GM18858 (cell line): ENCODE measurements around the gene MID1.

Experiments used
- ATAC-seq: cut with Tn5 transposase; IDR thresholded peaks from one replicate; pipeline ENCODE4 v1.9.1; 2021; ENCODE audit not compliant: unreplicated experiment

Gene MID1

DNA sequence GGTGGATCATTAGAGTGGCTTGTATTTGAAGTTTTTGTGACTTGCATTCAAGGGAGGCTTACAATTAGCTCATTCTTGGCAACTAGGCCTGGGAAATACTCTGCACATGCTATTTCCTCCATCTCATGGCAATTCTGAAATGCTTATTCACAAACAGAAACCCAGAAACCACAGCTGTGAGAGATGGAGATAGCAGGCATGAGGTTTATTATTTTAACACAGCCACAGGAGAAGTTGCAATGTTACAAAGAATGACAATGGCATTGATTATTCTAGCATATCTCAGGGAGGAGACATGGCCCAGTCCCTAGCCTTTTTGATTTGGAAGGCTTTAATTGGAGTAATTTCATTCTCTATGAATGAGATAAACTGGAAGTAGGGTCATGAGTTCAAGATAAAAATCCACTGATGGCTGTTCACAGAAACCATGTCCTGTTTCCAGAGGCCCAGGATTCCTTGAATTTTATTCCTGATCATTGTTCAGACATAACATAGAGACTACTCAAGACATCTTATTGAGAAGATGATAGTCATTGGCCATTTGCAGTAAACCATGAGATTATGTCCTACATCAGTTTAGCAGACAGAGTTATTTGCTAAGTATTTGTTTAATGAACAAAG, 123.9 kb downstream of the MID1 start:
- ATAC-seq = no peak

DNA sequence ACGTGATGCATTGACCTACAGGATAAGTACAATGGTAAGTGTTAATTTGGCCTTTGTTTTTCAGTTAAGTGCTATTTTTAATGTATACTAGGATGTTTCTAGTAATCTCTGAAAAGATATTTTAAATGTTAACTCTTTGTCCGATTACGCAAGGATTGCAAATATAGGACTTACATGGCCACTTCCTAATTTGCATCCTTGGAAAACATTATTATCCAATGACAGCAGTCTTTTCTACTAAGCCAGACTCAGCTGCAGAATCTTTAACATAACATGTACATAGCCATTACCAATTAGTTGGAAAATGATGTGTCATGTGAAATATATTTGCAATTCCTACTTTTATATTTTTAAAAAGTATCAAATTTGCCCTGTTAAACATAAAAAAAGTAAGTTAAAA, 124.7 kb downstream of the MID1 start:
- ATAC-seq = no peak

DNA sequence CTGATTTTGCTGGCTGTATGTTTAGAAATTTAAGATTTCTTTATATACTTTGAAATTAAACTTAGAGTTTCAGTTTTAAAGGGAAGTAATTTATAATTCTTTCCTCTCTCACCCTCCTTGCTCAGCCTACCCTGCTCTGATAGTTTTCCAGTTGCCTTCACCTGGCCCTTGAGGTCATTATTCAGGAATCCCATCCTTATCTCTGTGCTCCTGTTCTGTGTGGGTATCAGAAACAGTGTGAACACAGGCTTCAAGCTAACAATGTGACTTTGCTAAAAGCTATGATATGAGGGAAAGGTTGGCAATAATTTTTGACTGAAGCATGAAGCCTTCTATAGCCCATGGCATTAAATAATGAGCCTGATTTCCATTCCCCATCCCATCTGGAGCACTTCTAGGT, 128.1 kb downstream of the MID1 start:
- no peak for ATAC-seq

DNA sequence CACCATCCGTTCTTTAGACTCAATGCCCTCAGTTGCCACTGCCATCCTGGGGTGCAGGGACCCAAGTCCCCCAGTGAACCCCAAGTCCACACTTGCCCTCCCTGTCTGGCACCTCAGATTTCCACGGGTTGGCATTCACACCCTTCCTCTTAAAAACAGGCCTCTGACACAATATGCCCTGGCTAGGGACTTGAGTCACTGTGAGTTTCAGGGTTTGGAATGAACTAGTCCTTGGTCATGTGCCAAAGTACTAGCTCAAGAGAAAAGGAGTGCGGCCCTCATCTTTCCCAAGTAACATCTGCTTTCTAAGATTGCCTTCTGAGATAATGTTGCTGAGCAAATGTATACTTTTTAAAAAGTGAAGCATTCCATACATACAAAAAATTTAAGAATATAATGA, 134.0 kb downstream of the MID1 start:
- ATAC-seq = no peak

DNA sequence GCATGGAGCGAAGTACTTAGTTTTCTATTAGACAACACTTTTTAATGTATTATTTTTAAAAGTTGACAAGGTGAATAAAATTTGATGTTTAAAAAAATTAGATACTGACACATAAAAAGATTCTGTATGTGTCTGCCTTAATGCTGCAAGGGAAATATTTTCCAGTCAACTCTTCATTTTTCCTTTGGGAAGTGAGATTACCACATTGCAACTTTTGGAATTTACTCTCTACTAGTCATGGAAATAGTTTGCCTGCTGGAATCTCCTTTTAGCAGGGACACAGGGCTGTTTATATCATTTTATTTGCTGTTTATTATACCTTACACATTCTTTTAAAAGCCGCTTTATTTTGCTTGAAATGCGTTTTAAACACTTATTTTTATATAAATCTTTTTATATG, 135.1 kb downstream of the MID1 start:
- ATAC-seq = no peak

DNA sequence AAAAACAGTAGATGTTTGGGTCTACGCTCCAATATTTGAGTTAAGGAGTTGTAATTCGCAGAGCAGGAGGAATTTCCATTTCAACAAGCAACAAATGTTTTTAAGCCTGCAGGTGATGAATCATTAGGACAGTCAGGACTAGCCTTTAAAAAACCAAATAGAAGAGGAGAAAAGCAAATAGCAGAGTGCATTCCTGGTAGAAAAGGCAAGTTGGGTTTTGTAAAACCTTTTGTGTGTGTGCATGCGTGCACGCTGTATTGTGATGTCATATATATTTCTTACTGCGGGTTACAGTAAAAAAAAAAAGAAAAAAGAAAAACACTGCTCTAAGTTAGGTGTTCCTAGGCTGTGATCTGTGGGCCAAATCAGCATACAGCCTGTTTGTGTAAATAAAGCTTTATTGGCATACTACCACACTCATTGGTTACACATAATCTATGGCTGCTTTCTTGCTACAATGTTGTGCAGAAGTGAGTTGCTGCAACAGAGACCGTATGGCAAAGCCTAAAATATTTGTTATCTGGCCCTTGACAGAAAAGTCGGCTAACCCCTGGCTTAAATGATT, 135.6 kb downstream of the MID1 start:
- no peak for ATAC-seq

DNA sequence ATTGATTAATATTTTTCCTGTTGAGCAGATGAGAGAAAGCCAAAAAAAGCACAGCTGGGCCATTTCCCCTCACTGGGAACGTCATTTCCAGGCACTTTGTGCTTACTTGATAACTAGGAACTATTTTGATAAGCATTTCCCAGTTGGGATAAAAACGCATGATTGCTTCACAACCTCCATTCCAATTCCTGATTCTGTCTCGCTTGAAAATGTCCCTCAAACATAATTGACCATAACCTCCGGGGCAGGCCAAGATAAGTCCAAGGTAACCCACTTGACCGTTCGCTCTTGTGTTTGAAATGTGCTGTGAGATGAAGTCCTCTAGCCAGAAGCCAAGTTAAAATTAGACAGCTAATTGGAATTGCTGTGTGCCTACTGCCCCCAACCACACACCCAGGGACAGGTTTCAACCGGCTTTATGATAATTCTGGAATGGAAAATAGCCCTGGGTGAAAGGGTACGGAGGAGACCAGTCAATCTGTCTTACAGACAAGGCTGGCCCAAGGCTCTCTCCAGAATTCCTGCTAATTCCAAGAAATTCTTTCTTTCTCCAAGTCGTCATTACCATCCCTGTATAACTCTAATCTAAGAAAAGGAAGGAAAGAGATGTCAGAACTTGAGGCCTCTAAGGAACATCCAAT, 137.1 kb downstream of the MID1 start:
- ATAC-seq = no peak

DNA sequence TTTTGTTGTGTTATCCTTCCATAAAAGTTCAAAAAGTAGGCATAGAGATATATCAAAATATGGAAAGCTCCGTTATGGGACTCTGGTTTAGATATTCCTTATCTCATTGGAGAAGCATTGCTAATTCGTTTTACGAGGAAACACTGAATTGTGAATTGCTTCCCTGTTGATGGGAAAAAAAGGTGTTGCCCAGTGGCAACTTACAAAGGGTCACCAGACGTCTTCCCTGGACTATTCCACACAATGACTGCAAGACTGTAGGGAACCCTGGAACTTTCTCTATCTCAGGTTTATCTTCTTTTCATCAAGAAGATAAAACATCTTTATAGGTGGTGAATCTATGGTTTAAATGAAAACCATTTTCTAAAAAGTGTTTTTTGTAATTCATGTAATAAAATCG, 137.7 kb downstream of the MID1 start:
- ATAC-seq = no peak

DNA sequence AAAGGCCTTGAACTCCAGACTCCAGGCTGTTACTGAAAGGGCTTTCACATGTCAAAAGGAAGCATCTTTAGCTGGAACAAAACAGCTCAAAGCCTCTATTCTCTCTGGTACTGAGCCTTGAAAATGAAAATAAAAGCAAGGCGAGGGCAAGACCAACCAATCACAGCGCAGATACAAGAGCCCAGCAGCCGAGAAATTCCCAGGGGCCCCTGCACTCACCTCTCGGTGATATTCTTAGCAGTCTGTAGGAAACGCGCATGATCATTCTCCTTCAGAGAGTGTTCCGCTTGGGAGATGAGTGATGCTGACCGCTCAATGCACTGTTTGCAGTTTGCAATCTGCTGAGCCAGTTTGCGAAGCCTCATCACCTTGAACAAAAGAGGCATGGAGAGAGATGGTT, 138.1 kb downstream of the MID1 start:
- ATAC-seq = peak; percentile 80

DNA sequence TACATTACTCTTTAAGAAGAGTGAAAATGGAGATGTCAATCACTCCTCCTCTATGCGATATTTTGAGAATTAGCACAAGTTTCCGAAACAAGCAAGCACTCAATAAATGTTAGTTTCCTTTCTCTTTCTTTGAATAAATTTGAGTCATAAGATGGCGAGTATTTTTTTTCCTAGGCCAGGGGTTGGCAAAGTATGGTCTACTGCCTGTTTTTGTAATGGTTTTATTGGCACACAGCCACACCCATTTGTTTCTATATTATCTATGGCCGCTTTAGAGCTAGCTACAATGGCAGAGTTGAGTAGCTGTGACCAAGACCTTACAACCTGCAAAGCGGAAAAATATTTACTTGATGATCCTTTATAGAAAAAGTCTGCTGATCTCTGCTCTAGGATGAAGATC, 139.5 kb downstream of the MID1 start:
- no peak for ATAC-seq

DNA sequence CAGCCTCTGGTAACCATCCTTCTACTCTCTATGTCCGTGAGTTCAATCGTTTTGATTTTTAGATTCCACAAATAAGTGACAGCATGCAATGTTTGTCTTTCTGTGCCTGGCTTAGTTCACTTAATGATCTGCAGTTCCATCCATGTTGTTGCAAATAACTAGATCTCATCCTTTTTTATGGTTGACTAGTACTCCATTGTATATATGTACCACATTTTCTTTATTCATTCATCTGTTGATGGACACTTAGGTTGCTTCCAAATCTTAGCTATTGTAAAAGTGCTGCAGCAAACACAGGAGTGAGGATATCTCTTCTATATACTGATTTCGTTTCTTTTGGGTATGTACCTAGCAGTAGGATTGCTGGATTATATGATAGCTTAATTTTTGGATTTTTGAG, 140.9 kb downstream of the MID1 start:
- ATAC-seq = no peak

DNA sequence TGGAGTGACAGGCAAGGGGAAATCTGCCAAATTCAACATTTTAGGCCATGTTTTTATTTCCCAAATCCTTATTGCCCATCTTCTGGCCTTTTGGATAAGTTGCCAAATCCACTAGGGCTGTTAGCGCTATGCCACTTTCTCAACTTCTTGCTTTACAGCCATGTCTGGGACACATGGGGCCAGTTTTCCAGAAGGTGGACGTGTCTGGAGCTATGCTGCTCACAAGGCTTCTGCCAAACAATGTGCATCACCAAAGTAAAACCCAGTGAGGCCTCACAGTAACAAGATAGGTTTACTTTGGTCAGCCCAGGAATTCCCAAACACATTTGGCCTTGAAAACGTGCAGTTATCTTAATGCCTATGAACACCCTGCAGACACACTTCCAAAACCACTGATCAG, 142.9 kb downstream of the MID1 start:
- no peak for ATAC-seq

DNA sequence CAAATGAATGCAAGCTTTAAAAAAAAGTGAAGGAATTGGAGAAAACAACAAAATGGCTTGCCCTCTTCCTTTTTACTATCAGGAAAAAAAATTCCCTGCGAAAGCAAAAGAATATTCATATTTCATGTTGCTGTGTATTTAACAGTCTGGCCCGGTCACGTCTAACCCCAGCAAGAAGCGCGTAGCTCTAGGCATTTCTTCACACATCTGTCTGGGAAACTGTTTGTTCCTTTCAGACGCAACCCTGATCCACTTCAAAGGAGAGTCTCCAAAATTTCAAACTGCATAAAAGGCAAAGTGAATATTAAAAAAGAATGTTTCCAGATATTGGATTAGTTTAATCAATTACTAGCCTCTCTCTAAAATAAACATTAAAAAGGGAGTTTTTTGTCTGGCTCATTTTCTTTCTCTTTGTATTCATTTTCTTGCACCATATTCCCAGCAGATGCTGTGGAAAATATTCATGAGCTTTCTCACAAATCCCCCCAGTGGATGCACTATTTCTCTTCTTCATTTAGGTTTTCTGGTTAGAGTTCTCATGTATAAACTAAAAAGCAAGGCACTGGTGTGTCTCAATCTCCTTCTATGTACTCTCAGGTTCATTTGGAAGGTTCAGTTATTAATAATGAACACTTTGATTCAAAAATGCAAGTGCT, 145.3 kb downstream of the MID1 start:
- no peak for ATAC-seq

DNA sequence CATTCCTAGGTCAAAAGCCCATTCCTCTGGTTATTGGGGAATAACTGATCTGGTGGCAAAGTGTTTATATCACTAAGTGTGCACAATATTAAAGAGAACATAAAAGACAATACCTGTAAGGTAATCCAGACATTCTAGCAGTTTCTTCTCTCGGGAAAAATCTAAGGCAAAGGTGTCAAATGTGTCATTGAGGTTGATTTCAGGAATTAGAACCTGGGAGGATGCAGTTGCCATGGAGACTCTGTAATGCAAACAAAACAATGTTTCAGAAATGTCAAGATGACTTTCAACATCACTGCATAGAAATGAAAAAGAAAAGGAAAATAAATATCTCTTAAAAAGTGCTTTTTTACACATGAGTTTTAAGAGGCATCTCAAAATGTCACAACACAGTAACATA, 145.9 kb downstream of the MID1 start:
- no peak for ATAC-seq

DNA sequence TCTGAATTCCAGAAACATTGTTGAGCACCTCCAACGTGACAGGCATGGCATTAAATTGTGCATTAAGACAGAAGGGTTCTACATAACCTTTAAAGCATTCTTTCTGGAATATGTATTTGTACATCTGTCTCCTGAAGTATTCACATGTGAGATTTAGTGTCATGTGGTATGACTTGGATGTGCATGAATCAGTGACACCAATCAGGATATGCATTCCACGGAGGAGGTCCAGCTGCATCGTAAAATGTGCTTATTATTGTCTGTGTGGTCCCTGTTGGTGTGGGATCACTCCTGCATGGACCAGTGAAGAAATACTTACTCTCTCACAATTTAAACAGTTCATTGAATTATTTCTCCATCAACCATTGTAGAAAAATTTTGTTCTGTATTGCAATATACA, 149.0 kb downstream of the MID1 start:
- no peak for ATAC-seq

DNA sequence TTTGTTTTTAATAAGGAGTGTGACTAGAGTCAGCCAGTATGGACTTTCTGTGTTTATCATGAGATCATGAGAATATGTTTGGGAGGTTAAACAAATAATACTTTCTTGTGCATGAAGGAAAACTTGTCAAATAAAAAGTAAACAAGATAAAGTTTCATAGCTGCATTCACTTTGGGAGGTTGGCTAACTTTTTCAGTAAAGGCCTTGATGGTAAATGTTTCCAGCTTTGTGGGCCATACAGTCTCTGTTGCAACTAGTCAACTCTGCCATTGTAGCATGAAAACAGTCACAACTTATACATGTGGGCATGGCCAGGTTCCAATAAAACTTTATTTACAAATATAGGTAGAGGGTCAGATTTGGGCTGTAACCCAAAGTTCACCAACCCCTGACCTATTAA, 150.4 kb downstream of the MID1 start:
- no peak for ATAC-seq

DNA sequence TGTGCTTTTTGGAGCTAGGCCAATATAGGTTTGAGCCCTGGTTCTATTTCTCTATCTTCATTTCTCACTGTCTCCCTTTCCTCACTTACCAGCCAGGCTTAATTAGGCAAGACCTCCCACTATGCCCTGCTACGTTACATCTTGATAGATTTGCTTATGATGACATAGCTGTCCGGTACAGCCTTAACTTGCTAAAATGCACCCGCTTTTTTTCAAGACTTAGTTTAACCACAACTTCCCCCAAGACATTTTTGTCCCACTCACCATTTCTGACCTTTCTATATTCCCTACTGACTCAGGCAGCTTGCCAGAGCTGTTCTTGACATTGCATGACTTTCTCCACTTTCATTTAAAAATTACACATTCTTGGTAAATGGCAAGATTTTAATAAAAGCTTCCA, 152.6 kb downstream of the MID1 start:
- ATAC-seq = no peak

DNA sequence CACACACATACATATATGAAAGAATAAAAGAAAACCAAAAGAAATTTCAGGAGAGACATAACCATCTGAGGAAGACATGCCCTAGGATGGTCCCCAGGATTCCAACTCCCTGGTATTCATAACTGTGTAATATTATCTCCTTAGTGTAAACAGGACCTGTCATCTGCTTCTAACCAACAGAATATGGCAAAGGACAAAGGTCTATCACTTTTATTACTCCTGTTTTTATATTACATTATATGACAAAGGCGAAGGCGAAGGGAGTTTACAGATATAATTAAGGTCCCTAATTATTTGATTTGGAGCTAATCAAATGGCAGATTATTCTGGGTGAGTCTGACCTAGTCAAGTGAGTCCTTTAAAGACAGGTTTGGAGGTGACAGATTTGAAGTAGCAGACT, 155.1 kb downstream of the MID1 start:
- no peak for ATAC-seq

DNA sequence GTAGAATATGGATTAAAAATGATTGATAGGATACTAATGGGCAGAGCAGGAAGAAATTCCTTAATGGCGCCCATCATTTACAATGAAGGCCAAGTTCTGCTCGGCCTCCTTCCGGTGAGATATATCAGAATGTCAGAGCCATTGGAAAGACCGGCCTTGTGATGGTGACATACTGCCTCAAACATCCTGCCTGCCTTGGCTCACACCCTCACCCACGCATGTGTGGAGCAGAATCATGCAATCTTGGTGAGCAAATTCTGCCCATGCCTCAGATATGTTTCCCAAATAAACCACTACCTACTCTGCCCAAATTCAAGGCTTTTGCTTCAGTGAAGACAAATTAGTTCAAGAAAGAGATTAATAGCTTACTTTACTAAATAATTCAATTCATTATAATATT, 163.3 kb downstream of the MID1 start:
- ATAC-seq = no peak

DNA sequence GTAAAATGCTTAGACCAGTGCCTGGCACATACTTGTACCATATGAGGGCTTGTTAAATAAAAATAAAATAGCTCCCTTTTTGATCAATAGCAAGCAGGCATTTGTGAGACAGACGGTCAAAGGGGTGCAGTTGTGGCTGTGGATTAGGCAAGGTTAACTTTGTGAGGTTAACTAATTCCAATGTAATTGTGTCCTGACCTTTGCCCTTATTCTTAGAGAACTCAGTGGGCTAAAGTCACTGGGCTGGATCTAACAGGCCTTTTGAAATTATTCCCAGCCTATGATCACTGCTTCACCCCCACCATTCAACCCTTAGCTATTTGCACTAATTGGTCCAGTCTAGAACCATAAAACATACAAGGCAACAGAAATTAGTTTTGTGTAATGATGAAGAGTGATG, 166.4 kb downstream of the MID1 start:
- ATAC-seq = no peak

DNA sequence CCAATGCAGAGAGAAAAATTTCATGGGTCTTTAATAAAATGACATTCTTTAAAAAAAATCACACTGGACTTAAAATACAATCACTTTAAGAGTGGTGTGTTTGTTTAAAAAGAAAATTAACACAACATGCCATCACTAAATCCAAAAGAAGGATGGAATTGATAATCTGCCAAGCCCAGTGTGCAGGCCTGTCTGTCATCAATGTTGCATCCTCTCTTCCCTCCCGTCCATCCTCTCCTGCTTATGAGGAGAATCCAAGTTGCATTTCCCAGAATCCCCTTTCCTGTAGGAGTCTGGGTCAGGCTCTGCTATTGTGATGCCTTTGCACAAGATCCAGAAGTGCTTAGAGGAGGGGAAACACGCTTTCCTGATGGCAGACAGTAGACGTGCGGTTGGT, 169.4 kb downstream of the MID1 start:
- no peak for ATAC-seq

DNA sequence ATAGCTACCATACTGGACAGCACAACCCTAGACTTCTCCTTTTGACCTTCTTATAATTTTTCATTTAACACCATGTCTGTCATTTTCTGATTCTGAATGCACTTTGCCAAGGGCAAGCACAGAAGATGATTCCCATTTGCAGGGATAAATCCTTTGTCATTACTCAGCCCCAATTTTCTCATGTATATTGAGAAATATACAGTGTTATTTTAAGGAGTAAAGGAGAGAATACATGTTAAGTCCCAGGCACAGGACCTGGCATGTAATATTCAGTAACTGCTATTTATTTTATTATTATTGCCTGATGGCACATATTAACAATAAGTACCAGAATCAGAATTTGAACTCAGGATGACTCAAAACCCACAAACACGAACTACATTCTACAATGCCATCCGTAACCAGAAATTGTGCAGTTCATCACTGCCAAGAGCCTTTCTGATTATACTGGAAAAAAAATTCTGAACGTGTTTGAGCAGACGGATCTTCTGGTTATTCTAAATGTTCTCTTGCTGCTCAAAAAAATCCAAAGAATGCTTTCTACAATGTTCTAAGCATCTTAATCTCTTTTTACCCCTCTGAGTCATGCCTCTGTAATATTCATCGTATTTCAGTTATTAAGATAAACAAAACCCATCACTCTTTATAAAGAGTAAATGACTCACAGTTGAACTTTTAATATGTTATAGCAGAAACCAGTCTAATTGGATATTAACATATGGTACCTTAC, 170.0 kb downstream of the MID1 start:
- no peak for ATAC-seq
